Chondrocyte (in vitro differentiated cells): Measurements from ENCODE around the gene CD6. TPM values are rescaled to one million over a fixed set of nuclear protein-coding genes. Genes with fewer than 3 reads are reported as not detected.

Source experiments
- DNase-seq: peaks from one replicate; pipeline ENCODE4 v3.0.0; 2021; ENCODE audit warnings: mixed read lengths, low spot score
- H3K27ac Mint-ChIP-seq: one replicate; pipeline ENCODE4 v1.8.0; 2021; ENCODE audit warnings: mild to moderate bottlenecking, moderate library complexity, mixed read lengths; ENCODE audit not compliant: unreplicated experiment
- H3K27me3 Mint-ChIP-seq: 2 replicates; pipeline ENCODE4 v1.8.0; 2021; ENCODE audit warnings: low read depth, mixed read lengths
- H3K36me3 Mint-ChIP-seq: 2 replicates; pipeline ENCODE4 v1.8.0; 2021; ENCODE audit warnings: low read depth, mixed read lengths
- H3K4me1 Mint-ChIP-seq: 2 replicates; pipeline ENCODE4 v1.8.0; 2021; ENCODE audit warnings: low read depth, mild to moderate bottlenecking, mixed read lengths
- H3K4me3 Mint-ChIP-seq: one replicate; pipeline ENCODE4 v1.8.0; 2021; ENCODE audit warnings: mild to moderate bottlenecking, moderate library complexity, mixed read lengths; ENCODE audit not compliant: unreplicated experiment
- H3K9me3 Mint-ChIP-seq: 2 replicates; pipeline ENCODE4 v1.8.0; 2021; ENCODE audit warnings: low read depth, mixed read lengths
- CTCF ChIP-seq: fragments of 200-600 bp; sonication (generic); IDR thresholded peaks from 2 replicates; pipeline ENCODE4 v1.5.0; 2021; ENCODE audit warnings: antibody characterized with exemption, mild to moderate bottlenecking, moderate library complexity
- total RNA-seq: library from RNA; stranded (reverse); gene quantifications from 3 replicates; pipeline ENCODE4 v1.2.1, GENCODE V29; 2021

The CD6 gene
- total RNA-seq, 1 donor from 2014 or later, result not detected

- no peak overlapping the region for H3K4me3 Mint-ChIP-seq
- peaks cover 3% of the 10 kb centered on the region for H3K9me3 Mint-ChIP-seq
- no peaks in the 10 kb centered on the region for H3K36me3 Mint-ChIP-seq
- no peak overlapping the region for H3K27ac Mint-ChIP-seq
- H3K27me3 Mint-ChIP-seq, result peaks cover 17% of the 10 kb centered on the region
- peak; percentile 17 for DNase-seq
- no peak for TF ChIP-seq CTCF
- H3K4me1 Mint-ChIP-seq, result no peaks in the 10 kb centered on the region
Observed at GRCh38 chr11:60984636-60985035, 13.2 kb downstream of the CD6 start.

DNA sequence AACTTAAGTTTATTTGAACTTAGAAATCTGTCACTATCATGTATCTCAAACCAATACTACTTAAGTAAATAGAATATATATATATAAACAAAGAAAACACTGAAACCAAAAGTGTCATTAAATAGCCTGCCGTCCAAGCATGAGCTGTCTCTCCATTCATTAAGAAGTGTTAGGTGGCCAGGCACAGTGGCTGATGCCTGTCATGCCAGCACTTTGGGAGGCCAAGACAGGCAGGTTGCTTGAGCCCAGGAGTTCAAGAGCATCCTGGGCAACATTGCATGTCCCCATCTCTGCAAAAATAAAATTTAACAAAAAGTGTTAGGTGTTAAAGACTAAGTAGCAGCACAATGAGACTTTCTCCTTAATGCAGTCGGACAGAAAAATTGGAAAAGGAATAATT, 14.0 kb downstream of the CD6 start:
- Mint-ChIP-seq H3K36me3 (no peaks in the 10 kb centered on the region), H3K27me3 (peaks cover 21% of the 10 kb centered on the region), H3K9me3 (peaks cover 3% of the 10 kb centered on the region), H3K4me3 (no peak overlapping the region), H3K4me1 (no peaks in the 10 kb centered on the region), H3K27ac (no peak overlapping the region)
- peak; percentile 14 for DNase-seq
- no peak for TF ChIP-seq CTCF

DNA sequence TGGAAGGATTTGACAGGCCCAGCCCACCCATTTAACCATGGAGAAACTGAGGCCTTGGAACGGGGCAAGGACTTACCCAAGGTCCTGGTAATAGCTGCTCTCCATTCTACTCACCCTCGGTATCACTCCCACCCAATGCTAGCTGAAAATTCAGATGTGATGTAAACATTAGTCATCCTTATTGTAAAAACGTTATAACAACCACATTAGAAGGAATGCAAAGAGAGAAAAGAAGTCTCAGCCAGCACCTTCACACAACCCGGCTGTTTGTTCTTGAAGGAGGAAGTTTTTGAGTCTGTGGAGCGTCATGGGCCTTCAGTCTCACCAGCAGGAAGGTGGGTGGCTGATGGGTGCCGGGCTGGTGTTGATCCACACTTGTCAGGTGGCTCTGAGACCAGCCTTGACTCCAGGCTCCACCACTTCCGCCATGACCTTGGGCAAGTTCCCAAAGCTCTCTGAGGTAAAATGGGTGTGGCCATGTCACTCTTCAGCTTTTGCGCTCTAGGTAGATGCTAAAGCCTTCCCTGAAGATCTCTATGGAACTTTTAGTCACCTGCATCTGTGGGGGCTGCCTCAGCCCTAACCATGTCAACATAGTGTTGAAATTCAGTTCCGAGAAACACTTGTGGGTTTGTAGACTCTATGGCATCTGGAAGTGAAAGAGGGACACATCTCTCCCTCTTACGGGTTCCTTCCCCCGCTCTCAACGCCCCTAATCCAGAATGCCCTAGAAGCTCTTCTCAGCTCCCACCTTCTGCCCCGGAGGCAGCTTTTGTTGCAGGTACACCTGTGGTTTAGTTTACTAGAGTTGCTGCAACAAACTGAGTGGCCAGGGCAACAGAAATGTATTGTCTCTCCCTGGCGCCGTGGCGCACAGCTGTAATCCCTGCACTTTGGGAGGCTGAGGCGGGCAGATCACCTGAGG, 14.8 kb downstream of the CD6 start:
- H3K4me3 Mint-ChIP-seq, result no peak overlapping the region
- DNase-seq, result peak; percentile 55
- H3K27ac Mint-ChIP-seq, result no peak overlapping the region
- no peak for TF ChIP-seq CTCF
- H3K27me3 Mint-ChIP-seq, result peaks cover 22% of the 10 kb centered on the region
- peaks cover 3% of the 10 kb centered on the region for H3K9me3 Mint-ChIP-seq
- H3K36me3 Mint-ChIP-seq, result no peaks in the 10 kb centered on the region
- no peaks in the 10 kb centered on the region for H3K4me1 Mint-ChIP-seq

DNA sequence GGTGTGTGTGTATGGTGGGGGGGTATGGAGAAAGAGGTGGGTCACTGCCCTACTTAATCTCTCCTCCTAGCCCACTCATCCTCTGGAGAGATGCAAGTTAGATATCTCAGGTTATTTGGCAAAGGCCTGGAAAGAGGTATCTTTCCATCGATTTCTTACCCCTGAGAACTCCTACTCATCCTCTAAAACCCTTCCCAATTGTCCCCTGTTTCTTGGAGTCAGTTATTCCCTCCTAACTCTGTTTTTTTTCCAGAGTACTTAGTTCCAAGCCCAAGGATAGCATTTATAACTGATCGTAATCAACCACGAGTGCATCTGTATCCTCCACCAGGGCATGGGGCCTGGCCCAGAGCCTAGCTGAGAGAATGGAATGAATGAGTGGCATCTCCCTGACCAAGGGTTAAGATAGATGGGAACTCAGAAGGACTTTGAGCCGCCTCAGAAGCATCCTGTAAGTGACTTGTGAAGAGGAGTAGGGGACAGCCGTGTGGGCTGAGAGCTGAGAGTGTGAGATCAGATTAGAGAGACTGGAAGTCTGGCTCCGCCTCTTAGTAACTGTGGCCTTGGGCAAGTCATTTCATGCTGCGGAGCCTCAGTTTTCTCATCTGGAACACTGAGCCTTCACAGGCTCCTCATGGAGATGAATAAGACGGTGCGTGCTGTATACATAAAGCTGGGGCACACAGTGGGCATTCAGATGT, 16.2 kb downstream of the CD6 start:
- H3K36me3 Mint-ChIP-seq, result no peaks in the 10 kb centered on the region
- H3K4me1 Mint-ChIP-seq, result no peaks in the 10 kb centered on the region
- no peak overlapping the region for H3K4me3 Mint-ChIP-seq
- peaks cover 3% of the 10 kb centered on the region for H3K9me3 Mint-ChIP-seq
- peaks cover 25% of the 10 kb centered on the region for H3K27me3 Mint-ChIP-seq
- TF ChIP-seq CTCF, result no peak
- DNase-seq, result peak; percentile 17
- H3K27ac Mint-ChIP-seq, result no peak overlapping the region

DNA sequence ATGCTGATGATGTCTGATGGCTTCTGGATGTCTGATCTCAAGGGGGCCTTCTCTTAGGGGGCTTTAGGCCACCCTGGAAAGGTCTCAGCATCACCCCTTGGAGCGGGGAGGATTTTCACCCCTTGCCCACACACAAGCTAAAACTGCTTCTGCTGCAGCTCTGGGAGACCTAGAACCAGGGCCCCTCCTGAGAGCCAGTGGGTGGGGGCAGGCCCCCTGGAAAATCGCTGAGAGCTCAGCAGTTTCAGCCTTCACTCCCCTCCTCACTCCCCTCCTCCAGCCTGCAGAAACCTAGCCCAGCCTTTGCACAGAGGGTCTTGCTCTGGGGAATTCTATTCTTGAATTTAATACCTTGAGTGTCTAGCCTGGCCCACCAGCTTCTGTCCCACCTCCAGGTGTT, 17.2 kb downstream of the CD6 start:
- H3K9me3 Mint-ChIP-seq, result peaks cover 3% of the 10 kb centered on the region

More for the DNA sequence above, 17.2 kb downstream of the CD6 start:
- Mint-ChIP-seq H3K27me3 (peaks cover 32% of the 10 kb centered on the region), H3K4me1 (no peaks in the 10 kb centered on the region), H3K4me3 (no peak overlapping the region), H3K36me3 (no peaks in the 10 kb centered on the region), H3K27ac (no peak overlapping the region)
- peak; percentile 22 for DNase-seq
- TF ChIP-seq CTCF, result no peak
